Measurements from ENCODE around the gene NHLRC4.

Gene NHLRC4

GRCh38 chr16:566475-567372 is at the start of gene NHLRC4:
Gene NHLRC4, plus strand, starts transcription at chr16:567005. Its CDS starts 1,043 bp downstream, at chr16:568048.
- Histone ChIP-seq H3K9me3 (ENCODE audit: control insufficient read depth, low read length) (no peaks in the 10 kb centered on the region), H3K27me3 (ENCODE audit: control insufficient read depth, insufficient read depth, low read length) (peaks cover 14% of the 10 kb centered on the region), H3K9ac (ENCODE audit: low read length) (peak within 1 kb of the TSS; percentile 59), H3K4me3 (ENCODE audit: low read length) (no peak within 1 kb of the TSS), H3K4me1 (ENCODE audit: control insufficient read depth, insufficient read depth, low read length) (peaks cover 47% of the 10 kb centered on the region), H3K36me3 (ENCODE audit: control insufficient read depth, insufficient read depth, low read length) (no peaks in the 10 kb centered on the region)

- H3K4me1 ChIP-seq (ENCODE audit: control insufficient read depth, insufficient read depth, low read length): peaks cover 8% of the 10 kb centered on the region
- no peaks in the 10 kb centered on the region for H3K36me3 ChIP-seq (ENCODE audit: control insufficient read depth, insufficient read depth, low read length)
- no peak overlapping the region for H3K4me3 ChIP-seq (ENCODE audit: low read length)
- no peak overlapping the region for H3K9ac ChIP-seq (ENCODE audit: low read length)
- no peaks in the 10 kb centered on the region for H3K27me3 ChIP-seq (ENCODE audit: control insufficient read depth, insufficient read depth, low read length)
- H3K9me3 ChIP-seq (ENCODE audit: control insufficient read depth, low read length): no peaks in the 10 kb centered on the region
Observed at GRCh38 chr16:518858-519257, 47.9 kb upstream of the NHLRC4 start.

GRCh38 chr16:519425-519824 is 47.4 kb upstream of the NHLRC4 start:
- H3K9me3 ChIP-seq (ENCODE audit: control insufficient read depth, low read length): no peaks in the 10 kb centered on the region
- H3K36me3 ChIP-seq (ENCODE audit: control insufficient read depth, insufficient read depth, low read length): no peaks in the 10 kb centered on the region
- H3K9ac ChIP-seq (ENCODE audit: low read length): no peak overlapping the region
- H3K27me3 ChIP-seq (ENCODE audit: control insufficient read depth, insufficient read depth, low read length): no peaks in the 10 kb centered on the region
- peaks cover 8% of the 10 kb centered on the region for H3K4me1 ChIP-seq (ENCODE audit: control insufficient read depth, insufficient read depth, low read length)
- H3K4me3 ChIP-seq (ENCODE audit: low read length): no peak overlapping the region

- no peaks in the 10 kb centered on the region for H3K27me3 ChIP-seq (ENCODE audit: control insufficient read depth, insufficient read depth, low read length)
- H3K9me3 ChIP-seq (ENCODE audit: control insufficient read depth, low read length): no peaks in the 10 kb centered on the region
- H3K4me3 ChIP-seq (ENCODE audit: low read length): no peak overlapping the region
- no peaks in the 10 kb centered on the region for H3K36me3 ChIP-seq (ENCODE audit: control insufficient read depth, insufficient read depth, low read length)
- no peak overlapping the region for H3K9ac ChIP-seq (ENCODE audit: low read length)
- peaks cover 11% of the 10 kb centered on the region for H3K4me1 ChIP-seq (ENCODE audit: control insufficient read depth, insufficient read depth, low read length)
Observed at GRCh38 chr16:519841-520687, 46.7 kb upstream of the NHLRC4 start.

- Histone ChIP-seq H3K27me3 (ENCODE audit: control insufficient read depth, insufficient read depth, low read length) (no peaks in the 10 kb centered on the region), H3K9me3 (ENCODE audit: control insufficient read depth, low read length) (no peaks in the 10 kb centered on the region), H3K36me3 (ENCODE audit: control insufficient read depth, insufficient read depth, low read length) (no peaks in the 10 kb centered on the region), H3K9ac (ENCODE audit: low read length) (no peak overlapping the region), H3K4me1 (ENCODE audit: control insufficient read depth, insufficient read depth, low read length) (peaks cover 19% of the 10 kb centered on the region), H3K4me3 (ENCODE audit: low read length) (no peak overlapping the region)
Observed at GRCh38 chr16:520847-521246, 46.0 kb upstream of the NHLRC4 start.

- Histone ChIP-seq H3K9me3 (ENCODE audit: control insufficient read depth, low read length) (no peaks in the 10 kb centered on the region), H3K36me3 (ENCODE audit: control insufficient read depth, insufficient read depth, low read length) (no peaks in the 10 kb centered on the region), H3K4me1 (ENCODE audit: control insufficient read depth, insufficient read depth, low read length) (peaks cover 26% of the 10 kb centered on the region), H3K27me3 (ENCODE audit: control insufficient read depth, insufficient read depth, low read length) (no peaks in the 10 kb centered on the region), H3K4me3 (ENCODE audit: low read length) (no peak overlapping the region), H3K9ac (ENCODE audit: low read length) (no peak overlapping the region)
Observed at GRCh38 chr16:521381-522210, 45.2 kb upstream of the NHLRC4 start.

GRCh38 chr16:522320-523096 is 44.3 kb upstream of the NHLRC4 start:
- Histone ChIP-seq H3K4me3 (ENCODE audit: low read length) (no peak overlapping the region), H3K9ac (ENCODE audit: low read length) (no peak overlapping the region), H3K4me1 (ENCODE audit: control insufficient read depth, insufficient read depth, low read length) (peaks cover 28% of the 10 kb centered on the region), H3K36me3 (ENCODE audit: control insufficient read depth, insufficient read depth, low read length) (no peaks in the 10 kb centered on the region), H3K9me3 (ENCODE audit: control insufficient read depth, low read length) (no peaks in the 10 kb centered on the region), H3K27me3 (ENCODE audit: control insufficient read depth, insufficient read depth, low read length) (no peaks in the 10 kb centered on the region)

GRCh38 chr16:523097-523741 is 43.6 kb upstream of the NHLRC4 start:
- no peaks in the 10 kb centered on the region for H3K27me3 ChIP-seq (ENCODE audit: control insufficient read depth, insufficient read depth, low read length)
- peaks cover 28% of the 10 kb centered on the region for H3K4me1 ChIP-seq (ENCODE audit: control insufficient read depth, insufficient read depth, low read length)
- H3K4me3 ChIP-seq (ENCODE audit: low read length): no peak overlapping the region
- no peaks in the 10 kb centered on the region for H3K36me3 ChIP-seq (ENCODE audit: control insufficient read depth, insufficient read depth, low read length)
- H3K9ac ChIP-seq (ENCODE audit: low read length): no peak overlapping the region
- no peaks in the 10 kb centered on the region for H3K9me3 ChIP-seq (ENCODE audit: control insufficient read depth, low read length)

GRCh38 chr16:524274-525040 is 42.3 kb upstream of the NHLRC4 start:
- no peak overlapping the region for H3K9ac ChIP-seq (ENCODE audit: low read length)
- H3K36me3 ChIP-seq (ENCODE audit: control insufficient read depth, insufficient read depth, low read length): no peaks in the 10 kb centered on the region
- H3K4me3 ChIP-seq (ENCODE audit: low read length): no peak overlapping the region
- no peaks in the 10 kb centered on the region for H3K9me3 ChIP-seq (ENCODE audit: control insufficient read depth, low read length)
- H3K4me1 ChIP-seq (ENCODE audit: control insufficient read depth, insufficient read depth, low read length): peaks cover 37% of the 10 kb centered on the region
- H3K27me3 ChIP-seq (ENCODE audit: control insufficient read depth, insufficient read depth, low read length): no peaks in the 10 kb centered on the region

- no peaks in the 10 kb centered on the region for H3K36me3 ChIP-seq (ENCODE audit: control insufficient read depth, insufficient read depth, low read length)
- no peaks in the 10 kb centered on the region for H3K27me3 ChIP-seq (ENCODE audit: control insufficient read depth, insufficient read depth, low read length)
- no peak overlapping the region for H3K4me3 ChIP-seq (ENCODE audit: low read length)
- no peaks in the 10 kb centered on the region for H3K9me3 ChIP-seq (ENCODE audit: control insufficient read depth, low read length)
- H3K9ac ChIP-seq (ENCODE audit: low read length): no peak overlapping the region
- H3K4me1 ChIP-seq (ENCODE audit: control insufficient read depth, insufficient read depth, low read length): peaks cover 44% of the 10 kb centered on the region
Observed at GRCh38 chr16:525123-525519, 41.7 kb upstream of the NHLRC4 start.

Data from mucosa of stomach (tissue), 1 donor.